ENCODE data around the gene OSGEP. TPM values are rescaled to one million over a fixed set of nuclear protein-coding genes. Genes with fewer than 3 reads are reported as not detected.
A peak's percentile ranks its signal among the peaks of the same experiment; 100 is the strongest.

Gene OSGEP
- total and polyA plus RNA-seq, 2 donors (not counting 1 experiment from before 2014, with no cell fraction given) = 18.1 to 34.0 TPM

DNA sequence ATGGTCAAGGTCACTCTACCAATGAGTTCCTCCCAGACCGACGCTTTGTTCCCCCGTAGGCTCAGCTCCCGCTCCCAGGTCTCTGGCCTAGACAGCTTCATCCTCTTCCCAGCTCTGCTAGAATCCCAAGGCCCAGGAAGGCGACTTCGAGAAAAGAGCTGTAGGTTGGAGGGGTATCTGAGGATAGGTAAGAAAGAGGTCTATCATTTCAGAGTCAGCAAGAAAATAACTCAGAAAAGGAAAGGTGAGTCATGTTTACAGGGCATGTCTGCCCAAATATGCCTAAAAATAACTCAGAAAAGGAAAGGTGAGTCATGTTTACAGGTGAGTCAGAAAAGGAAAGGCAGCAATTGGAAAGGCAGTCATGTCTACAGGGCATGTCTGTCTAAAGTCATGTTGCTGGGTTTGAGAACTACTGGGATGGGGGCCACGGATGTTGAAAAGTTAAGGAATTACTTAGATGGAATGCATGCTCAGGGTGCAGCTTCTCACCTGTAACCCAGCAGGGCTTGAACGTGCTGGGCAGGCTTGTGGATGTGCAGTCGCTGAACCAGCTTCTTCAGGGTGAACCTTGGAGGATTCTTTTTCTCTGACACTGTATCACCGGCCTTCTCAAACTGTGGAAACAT lies 53.5 kb downstream of the OSGEP start:
- H4K20me1 ChIP-seq (ENCODE audit: control insufficient read depth, extremely low read depth, insufficient read depth, low read length) = no peaks in the 10 kb centered on the region

GRCh38 chr14:20400589-20400964 lies 54.0 kb downstream of the OSGEP start:
- H3K36me3 ChIP-seq (ENCODE audit: control insufficient read depth, insufficient read depth, low read length) = peaks cover 9% of the 10 kb centered on the region
- H4K20me1 ChIP-seq (ENCODE audit: control insufficient read depth, extremely low read depth, insufficient read depth, low read length) = no peaks in the 10 kb centered on the region
- TF ChIP-seq CTCF (conservative IDR thresholded peaks at IDR 0.05 in 1 of 2, IDR thresholded peaks at IDR 0.05 in 1 of 2; ENCODE audit: low read depth in 1 of 2, low read length in 2 of 2) = no peak
- H2AFZ ChIP-seq (ENCODE audit: low read length) = no peak overlapping the region
- no peaks in the 10 kb centered on the region for H3K4me1 ChIP-seq (ENCODE audit: control insufficient read depth, extremely low read depth, insufficient read depth, low read length)
- H3K27ac ChIP-seq (ENCODE audit: insufficient read depth, low read length) = no peak overlapping the region
- H3K9ac ChIP-seq (ENCODE audit: insufficient read depth, low read length) = no peak overlapping the region
- H3K4me3 ChIP-seq (replicated peaks in 1 of 4; ENCODE audit: control extremely low read depth in 1 of 4, insufficient read depth in 1 of 4, low read depth in 3 of 4, low read length in 4 of 4) = no peak overlapping the region
- DNase-seq (ENCODE audit: low read depth in 2 of 2) = no peak
- no peaks in the 10 kb centered on the region for H3K9me3 ChIP-seq (ENCODE audit: control insufficient read depth, insufficient read depth, low read depth, low read length)
- no peak overlapping the region for H3K4me2 ChIP-seq (ENCODE audit: extremely low read depth, insufficient read depth, low read length)
- no peaks in the 10 kb centered on the region for H3K27me3 ChIP-seq (ENCODE audit: control insufficient read depth, insufficient read depth, low read length)
- H3K79me2 ChIP-seq (ENCODE audit: control insufficient read depth, insufficient read depth, low read length) = no peaks in the 10 kb centered on the region

More for the DNA sequence above, 53.5 kb downstream of the OSGEP start:
- no peak for TF ChIP-seq EZH2 (IDR thresholded peaks at IDR 0.05; ENCODE audit: low read length, missing control alignments)
- no peak for TF ChIP-seq CTCF (conservative IDR thresholded peaks at IDR 0.05 in 1 of 2, IDR thresholded peaks at IDR 0.05 in 1 of 2; ENCODE audit: low read depth in 1 of 2, low read length in 2 of 2)
- Histone ChIP-seq H3K4me3 (replicated peaks in 1 of 4; ENCODE audit: control extremely low read depth in 1 of 4, insufficient read depth in 1 of 4, low read depth in 3 of 4, low read length in 4 of 4) (no peak overlapping the region), H3K9me3 (ENCODE audit: control insufficient read depth, insufficient read depth, low read depth, low read length) (no peaks in the 10 kb centered on the region), H3K9ac (ENCODE audit: insufficient read depth, low read length) (no peak overlapping the region), H3K4me1 (ENCODE audit: control insufficient read depth, extremely low read depth, insufficient read depth, low read length) (no peaks in the 10 kb centered on the region), H3K27me3 (ENCODE audit: control insufficient read depth, insufficient read depth, low read length) (no peaks in the 10 kb centered on the region), H3K27ac (ENCODE audit: insufficient read depth, low read length) (no peak overlapping the region), H3K4me2 (ENCODE audit: extremely low read depth, insufficient read depth, low read length) (no peak overlapping the region), H3K36me3 (ENCODE audit: control insufficient read depth, insufficient read depth, low read length) (peaks cover 9% of the 10 kb centered on the region), H3K79me2 (ENCODE audit: control insufficient read depth, insufficient read depth, low read length) (no peaks in the 10 kb centered on the region), H2AFZ (ENCODE audit: low read length) (no peak overlapping the region)
- peak in 1 of 2 donors; percentile 36 for DNase-seq (ENCODE audit: low read depth in 2 of 2)

DNA sequence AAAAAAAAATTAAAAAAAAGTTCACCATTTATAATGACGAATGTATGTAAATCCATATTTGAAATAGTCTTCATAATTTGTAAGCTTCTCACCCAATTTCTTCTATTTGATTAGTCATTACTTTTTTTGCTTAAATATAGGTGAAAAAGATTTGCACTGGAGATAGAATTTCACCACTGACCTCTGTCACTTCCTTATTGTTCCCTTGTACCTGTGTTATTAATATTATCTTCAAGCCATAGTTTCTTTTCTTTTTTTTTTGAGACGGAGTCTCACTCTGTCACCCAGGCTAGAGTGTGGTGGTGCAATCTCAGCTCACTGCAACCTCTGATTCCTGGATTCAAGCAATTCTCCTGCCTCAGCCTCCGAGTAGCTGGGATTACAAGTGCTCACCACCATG lies 57.1 kb downstream of the OSGEP start:
- Histone ChIP-seq H3K4me3 (replicated peaks in 1 of 4; ENCODE audit: control extremely low read depth in 1 of 4, insufficient read depth in 1 of 4, low read depth in 3 of 4, low read length in 4 of 4) (no peak overlapping the region), H3K4me2 (ENCODE audit: extremely low read depth, insufficient read depth, low read length) (no peak overlapping the region), H3K27me3 (ENCODE audit: control insufficient read depth, insufficient read depth, low read length) (no peaks in the 10 kb centered on the region), H4K20me1 (ENCODE audit: control insufficient read depth, extremely low read depth, insufficient read depth, low read length) (no peaks in the 10 kb centered on the region), H3K9me3 (ENCODE audit: control insufficient read depth, insufficient read depth, low read depth, low read length) (no peaks in the 10 kb centered on the region), H3K79me2 (ENCODE audit: control insufficient read depth, insufficient read depth, low read length) (no peaks in the 10 kb centered on the region), H2AFZ (ENCODE audit: low read length) (no peak overlapping the region), H3K4me1 (ENCODE audit: control insufficient read depth, extremely low read depth, insufficient read depth, low read length) (no peaks in the 10 kb centered on the region), H3K9ac (ENCODE audit: insufficient read depth, low read length) (no peak overlapping the region), H3K36me3 (ENCODE audit: control insufficient read depth, insufficient read depth, low read length) (peaks cover 6% of the 10 kb centered on the region), H3K27ac (ENCODE audit: insufficient read depth, low read length) (no peak overlapping the region)
- no peak for TF ChIP-seq EZH2 (IDR thresholded peaks at IDR 0.05; ENCODE audit: low read length, missing control alignments)
- no peak for TF ChIP-seq CTCF (conservative IDR thresholded peaks at IDR 0.05 in 1 of 2, IDR thresholded peaks at IDR 0.05 in 1 of 2; ENCODE audit: low read depth in 1 of 2, low read length in 2 of 2)
- DNase-seq (ENCODE audit: low read depth in 2 of 2) = no peak

Other genes with a start within 250 kb of the OSGEP start
- gene OR11H6, start 231.1 kb downstream of the OSGEP start, total RNA-seq = not detected in 2 replicates
- not detected in 2 replicates for gene OR11H6, start 231.1 kb downstream of the OSGEP start, polyA plus RNA-seq
- not detected in 2 replicates for gene OR11H7, start 225.8 kb downstream of the OSGEP start, total RNA-seq
- not detected in 2 replicates for gene OR11H7, start 225.8 kb downstream of the OSGEP start, polyA plus RNA-seq
- not detected in 2 replicates for gene OR11H4, start 215.5 kb downstream of the OSGEP start, total RNA-seq
- gene OR11H4, start 215.5 kb downstream of the OSGEP start, polyA plus RNA-seq = not detected in 2 replicates
- gene TTC5, start 148.9 kb downstream of the OSGEP start, total RNA-seq = 20.0 and 22.0 TPM in 2 replicates
- 20.3 and 22.4 TPM in 2 replicates for gene TTC5, start 148.9 kb downstream of the OSGEP start, polyA plus RNA-seq
- 77.5 and 110 TPM in 2 replicates for gene CCNB1IP1, start 121.5 kb downstream of the OSGEP start, total RNA-seq
- 33.3 and 48.5 TPM in 2 replicates for gene CCNB1IP1, start 121.5 kb downstream of the OSGEP start, polyA plus RNA-seq
- 5.6 and 6.6 TPM in 2 replicates for gene PARP2, start 111.2 kb downstream of the OSGEP start, total RNA-seq
- gene PARP2, start 111.2 kb downstream of the OSGEP start, polyA plus RNA-seq = 16.9 and 28.7 TPM in 2 replicates
- 15.2 and 21.6 TPM in 2 replicates for gene TEP1, start 41.3 kb downstream of the OSGEP start, total RNA-seq
- gene TEP1, start 41.3 kb downstream of the OSGEP start, polyA plus RNA-seq = 7.4 and 10.5 TPM in 2 replicates
- gene KLHL33, start 18.6 kb downstream of the OSGEP start, total RNA-seq = 0.26 and 1.5 TPM in 2 replicates
- gene KLHL33, start 18.6 kb downstream of the OSGEP start, polyA plus RNA-seq = 0.09 and 0.17 TPM in 2 replicates
- gene APEX1, start 414 bp upstream of the OSGEP start, total RNA-seq = 66.6 and 86.5 TPM in 2 replicates
- gene APEX1, start 414 bp upstream of the OSGEP start, polyA plus RNA-seq = 187 and 278 TPM in 2 replicates
- gene PIP4P1, start 6.6 kb upstream of the OSGEP start, total RNA-seq = 24.7 and 30.9 TPM in 2 replicates
- 34.9 and 39.5 TPM in 2 replicates for gene PIP4P1, start 6.6 kb upstream of the OSGEP start, polyA plus RNA-seq
- 4.4 and 6.9 TPM in 2 replicates for gene PNP, start 14.6 kb upstream of the OSGEP start, total RNA-seq
- gene PNP, start 14.6 kb upstream of the OSGEP start, polyA plus RNA-seq = 25.7 and 54.5 TPM in 2 replicates
- not detected in 2 replicates for gene RNASE10, start 50.7 kb upstream of the OSGEP start, total RNA-seq
- gene RNASE10, start 50.7 kb upstream of the OSGEP start, polyA plus RNA-seq = not detected in 2 replicates
- gene RNASE9, start 106.2 kb upstream of the OSGEP start, total RNA-seq = not detected in 2 replicates
- not detected in 2 replicates for gene RNASE9, start 106.2 kb upstream of the OSGEP start, polyA plus RNA-seq
- not detected in 2 replicates for gene RNASE11, start 133.2 kb upstream of the OSGEP start, total RNA-seq
- gene RNASE11, start 133.2 kb upstream of the OSGEP start, polyA plus RNA-seq = not detected in 2 replicates
- not detected in 2 replicates for gene RNASE12, start 136.6 kb upstream of the OSGEP start, total RNA-seq
- gene RNASE12, start 136.6 kb upstream of the OSGEP start, polyA plus RNA-seq = not detected in 2 replicates
- gene OR6S1, start 186.9 kb upstream of the OSGEP start, total RNA-seq = not detected in 2 replicates
- gene OR6S1, start 186.9 kb upstream of the OSGEP start, polyA plus RNA-seq = not detected in 2 replicates
- 20.0 and 22.1 TPM in 2 replicates for gene RNASE4, start 229.7 kb upstream of the OSGEP start, total RNA-seq
- 25.0 and 43.9 TPM in 2 replicates for gene RNASE4, start 229.7 kb upstream of the OSGEP start, polyA plus RNA-seq
- gene ANG, start 234.0 kb upstream of the OSGEP start, total RNA-seq = 5.1 and 6.4 TPM in 2 replicates
- gene ANG, start 234.0 kb upstream of the OSGEP start, polyA plus RNA-seq = 3.9 and 7.3 TPM in 2 replicates